Activated T-cell treated with anti-CD3 and anti-CD28 coated beads for 4 hours (primary cell): Measurements from ENCODE around the gene PARP12.
"Not testable (repeated sequence)": the region's sequence is repeated elsewhere in the genome, so short reads cannot be mapped to it uniquely, and the experiment has no call there.

Experiments used
- DNase-seq: peaks from one replicate; pipeline ENCODE4 v3.0.0-alpha.2; 2020

Gene PARP12, protein sequence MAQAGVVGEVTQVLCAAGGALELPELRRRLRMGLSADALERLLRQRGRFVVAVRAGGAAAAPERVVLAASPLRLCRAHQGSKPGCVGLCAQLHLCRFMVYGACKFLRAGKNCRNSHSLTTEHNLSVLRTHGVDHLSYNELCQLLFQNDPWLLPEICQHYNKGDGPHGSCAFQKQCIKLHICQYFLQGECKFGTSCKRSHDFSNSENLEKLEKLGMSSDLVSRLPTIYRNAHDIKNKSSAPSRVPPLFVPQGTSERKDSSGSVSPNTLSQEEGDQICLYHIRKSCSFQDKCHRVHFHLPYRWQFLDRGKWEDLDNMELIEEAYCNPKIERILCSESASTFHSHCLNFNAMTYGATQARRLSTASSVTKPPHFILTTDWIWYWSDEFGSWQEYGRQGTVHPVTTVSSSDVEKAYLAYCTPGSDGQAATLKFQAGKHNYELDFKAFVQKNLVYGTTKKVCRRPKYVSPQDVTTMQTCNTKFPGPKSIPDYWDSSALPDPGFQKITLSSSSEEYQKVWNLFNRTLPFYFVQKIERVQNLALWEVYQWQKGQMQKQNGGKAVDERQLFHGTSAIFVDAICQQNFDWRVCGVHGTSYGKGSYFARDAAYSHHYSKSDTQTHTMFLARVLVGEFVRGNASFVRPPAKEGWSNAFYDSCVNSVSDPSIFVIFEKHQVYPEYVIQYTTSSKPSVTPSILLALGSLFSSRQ

DNA sequence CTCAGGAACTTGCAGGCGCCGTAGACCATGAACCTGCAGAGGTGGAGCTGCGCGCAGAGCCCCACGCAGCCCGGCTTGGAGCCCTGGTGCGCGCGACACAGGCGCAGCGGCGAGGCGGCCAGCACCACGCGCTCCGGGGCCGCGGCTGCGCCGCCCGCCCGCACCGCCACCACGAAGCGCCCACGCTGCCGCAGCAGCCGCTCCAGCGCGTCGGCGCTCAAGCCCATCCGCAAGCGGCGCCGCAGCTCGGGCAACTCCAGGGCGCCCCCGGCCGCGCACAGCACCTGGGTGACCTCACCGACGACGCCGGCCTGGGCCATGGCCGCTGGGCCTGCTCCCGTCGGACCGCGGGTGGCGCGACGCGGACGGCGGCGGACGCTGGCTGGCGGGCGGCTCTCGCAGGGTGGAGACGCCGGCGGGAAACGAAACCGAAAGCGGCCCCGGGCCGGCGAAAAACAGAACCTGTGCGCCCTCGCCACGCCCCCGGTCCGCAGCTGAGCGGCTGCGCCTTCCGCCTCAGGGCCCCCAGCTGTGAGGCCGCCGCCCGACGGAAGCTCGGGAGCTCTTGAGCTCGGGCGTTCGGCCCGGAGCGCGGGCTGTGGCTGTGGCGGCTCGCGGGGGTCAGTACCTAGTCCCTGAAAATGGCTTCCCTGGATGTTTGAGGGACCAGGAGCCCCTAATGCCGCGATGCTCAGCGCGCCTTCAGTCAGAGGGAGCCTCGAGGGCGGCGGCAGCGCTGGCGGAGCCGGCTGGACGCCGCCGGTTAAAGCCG, at the start of gene PARP12:
TSS of gene PARP12 (minus strand) at position 424 of the 772 bp plus-strand sequence. CDS start at position 320, 104 bp downstream.
- DNase-seq = peak; percentile 81

DNA sequence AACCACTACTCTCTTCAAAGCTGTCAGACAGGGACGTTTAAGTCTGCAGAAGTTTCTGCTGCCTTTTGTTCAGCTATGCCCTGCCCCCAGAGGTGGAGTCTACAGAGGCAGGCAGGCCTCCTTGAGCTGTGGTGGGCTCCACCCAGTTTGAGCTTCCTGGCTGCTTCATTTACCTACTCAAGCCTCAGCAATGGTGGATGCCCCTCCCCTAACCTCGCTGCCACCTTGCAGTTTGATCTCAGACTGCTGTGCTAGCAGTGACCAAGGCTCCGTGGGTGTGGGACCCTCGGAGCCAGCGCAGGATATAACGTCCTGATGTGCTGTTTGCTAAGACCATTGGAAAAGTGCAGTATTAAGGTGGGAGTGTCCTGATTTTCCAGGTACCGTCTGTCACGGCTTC, 46.0 kb upstream of the PARP12 start:
- not testable (repeated sequence) for DNase-seq

DNA sequence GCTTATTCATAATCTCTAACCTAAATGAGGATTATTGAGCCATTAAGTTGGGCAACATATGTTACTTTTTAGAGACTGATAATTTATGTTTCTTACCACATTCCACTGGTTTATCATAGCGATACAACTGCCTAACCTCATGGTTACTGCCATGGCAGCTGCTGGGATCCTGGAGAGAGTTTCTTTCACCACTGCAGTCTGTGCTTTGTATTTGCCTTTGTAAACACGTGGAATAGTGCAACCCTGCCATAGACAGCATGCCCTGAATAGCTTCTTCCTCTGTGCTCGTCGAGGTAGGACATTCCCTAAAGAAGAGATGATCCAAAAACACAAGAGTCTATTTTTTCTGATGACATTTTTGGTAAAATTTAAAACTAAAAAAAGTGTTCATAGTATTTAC, 33.7 kb upstream of the PARP12 start:
- DNase-seq = no peak

DNA sequence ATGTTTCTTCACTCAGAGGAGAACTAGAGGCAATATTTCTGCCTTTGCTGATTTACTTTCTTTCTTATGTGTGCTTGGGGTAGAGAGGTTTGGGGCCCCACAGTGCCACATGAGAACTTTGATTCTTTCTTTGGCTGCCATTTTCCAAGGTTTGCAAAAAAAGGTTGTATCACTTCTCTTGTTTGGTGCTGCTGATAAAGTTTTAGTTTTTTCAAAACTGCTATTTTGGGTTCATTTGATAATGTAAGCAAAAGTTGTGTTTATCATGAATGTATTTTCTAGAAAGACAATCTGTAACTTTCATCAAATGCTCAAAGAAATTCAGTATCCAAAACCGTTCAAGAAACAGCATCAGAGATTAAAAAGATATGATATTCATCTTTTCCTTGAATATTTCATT, 30.6 kb upstream of the PARP12 start:
- no peak for DNase-seq

DNA sequence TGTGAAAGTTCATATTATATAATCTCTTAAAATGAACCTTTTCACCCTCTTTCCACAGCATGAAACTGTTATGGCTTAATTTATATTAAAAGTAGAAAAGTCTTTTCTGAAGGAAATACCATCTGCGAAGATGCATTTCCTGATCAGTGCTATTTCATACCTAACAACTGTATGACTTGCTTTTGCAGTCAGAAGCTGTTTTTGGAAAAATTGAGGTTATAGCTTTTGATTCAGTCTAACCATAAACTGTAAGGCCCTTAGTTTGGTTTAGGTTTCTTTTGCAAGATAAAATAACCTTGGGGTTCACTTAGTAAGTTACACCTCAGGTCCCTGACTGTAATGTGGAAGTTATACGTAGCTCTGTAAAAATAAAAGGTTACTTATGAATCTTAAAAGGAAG, 22.7 kb upstream of the PARP12 start:
- no peak for DNase-seq

DNA sequence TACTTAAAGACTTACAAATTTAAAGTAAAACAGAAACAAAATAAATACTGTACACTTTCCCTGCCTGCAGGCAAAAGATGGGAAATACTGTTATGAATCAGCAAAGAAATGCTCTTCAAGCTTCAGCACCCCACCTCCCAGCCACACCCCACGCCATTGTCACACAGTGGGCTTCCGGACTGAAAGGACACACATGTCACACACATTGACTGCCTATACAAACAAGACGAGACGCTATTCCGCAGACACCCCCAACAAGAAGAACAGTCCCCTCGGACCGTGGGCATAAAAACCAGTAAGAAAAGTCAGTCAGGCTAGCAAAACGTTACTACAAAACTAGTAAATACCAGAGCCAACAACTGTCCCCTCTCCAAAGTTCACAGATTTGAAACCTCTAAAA, 22.2 kb upstream of the PARP12 start:
- DNase-seq = no peak

DNA sequence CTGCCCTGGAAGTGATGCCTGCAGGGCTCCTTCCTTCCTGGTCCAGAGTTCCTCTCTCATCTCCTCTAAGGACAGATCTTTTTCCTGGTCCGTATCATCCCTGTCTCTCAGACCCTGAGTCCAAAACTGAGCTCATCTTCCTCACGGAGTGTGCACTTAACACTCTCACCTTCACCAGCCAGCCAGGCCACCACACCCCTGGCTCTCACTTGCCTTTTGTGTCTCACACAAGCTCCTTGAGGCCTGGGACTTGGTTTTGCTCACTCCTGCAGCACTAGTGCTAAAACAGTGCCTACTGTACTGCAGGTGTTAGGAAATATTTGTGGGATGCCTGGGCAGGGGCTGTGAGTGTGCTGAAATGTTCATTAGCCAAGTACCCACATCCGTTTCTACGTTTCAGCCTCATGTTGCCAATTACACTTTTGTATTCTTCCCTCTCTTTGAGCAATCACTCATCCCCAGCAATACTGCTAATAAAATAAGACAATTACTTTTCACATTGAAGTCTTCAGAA, 21.4 kb upstream of the PARP12 start:
- no peak for DNase-seq

DNA sequence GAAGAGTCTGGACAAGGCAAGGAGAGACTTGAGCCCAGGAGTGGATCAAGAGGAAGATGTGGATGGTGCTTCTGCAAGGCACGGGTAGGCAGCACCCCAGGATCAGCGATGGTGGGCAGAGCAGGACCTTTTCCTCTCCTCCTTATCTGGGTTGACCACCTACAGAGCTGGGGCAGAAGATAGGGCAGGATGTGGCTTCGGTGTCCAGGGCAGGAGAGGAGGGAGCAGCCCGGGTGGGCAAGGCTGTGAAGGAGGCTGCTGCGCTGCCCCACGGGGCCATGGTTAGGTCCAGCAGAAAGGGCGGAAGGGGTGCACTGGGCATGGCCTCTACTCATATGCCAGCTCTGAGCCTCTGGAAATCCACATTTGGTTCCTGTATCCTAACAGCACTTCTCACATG, 20.0 kb upstream of the PARP12 start:
- no peak for DNase-seq

DNA sequence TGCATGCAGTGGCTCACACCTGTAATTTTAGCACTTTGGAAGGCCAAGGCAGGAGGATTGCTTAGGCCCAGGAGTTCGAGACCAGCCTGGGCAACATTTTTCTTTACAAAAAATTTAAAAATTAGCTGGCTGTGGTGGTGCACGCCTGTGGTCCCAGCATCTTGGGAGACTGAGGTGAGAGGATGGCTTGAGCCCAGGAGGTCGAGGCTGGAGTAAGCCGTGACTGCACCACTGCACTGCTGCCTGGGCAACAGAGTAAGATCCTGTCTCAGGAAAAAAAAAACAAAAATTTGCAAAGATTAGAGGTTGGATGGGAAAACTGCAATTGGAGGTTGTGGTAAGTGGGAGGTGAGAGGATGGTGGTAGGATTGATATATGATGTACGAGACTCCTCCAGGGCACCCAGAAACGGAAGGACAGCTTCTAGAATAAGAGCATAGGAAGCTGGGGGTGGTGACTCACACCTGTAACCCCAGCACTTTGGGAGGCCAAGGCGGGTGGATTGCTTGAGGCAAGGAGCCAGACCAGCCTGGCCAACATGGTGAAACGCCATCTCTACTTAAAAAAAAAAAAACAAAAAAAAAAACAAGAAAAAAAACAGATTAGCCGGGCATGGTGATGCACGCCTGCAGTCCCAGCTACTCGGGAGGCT, 19.1 kb upstream of the PARP12 start:
- no peak for DNase-seq

DNA sequence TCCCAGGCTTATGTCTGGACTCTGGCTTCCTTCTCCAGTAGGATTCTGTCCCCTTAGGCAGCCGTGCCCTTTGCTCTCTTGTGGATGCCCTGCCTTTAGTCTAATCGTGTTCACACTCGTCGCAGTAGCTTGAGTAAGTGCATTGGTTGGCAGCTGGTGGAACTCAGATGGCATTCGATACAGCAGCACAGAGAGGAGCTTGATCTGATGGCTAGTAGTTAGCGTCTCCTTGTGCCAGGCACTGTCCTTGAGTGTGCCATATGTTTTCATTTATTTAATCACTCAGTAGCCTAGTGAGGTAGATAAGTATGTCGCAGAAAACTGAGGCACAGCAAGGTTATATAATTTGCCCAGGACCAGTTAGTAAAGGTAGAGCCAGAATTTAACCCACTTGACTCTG, 18.2 kb upstream of the PARP12 start:
- DNase-seq = no peak

DNA sequence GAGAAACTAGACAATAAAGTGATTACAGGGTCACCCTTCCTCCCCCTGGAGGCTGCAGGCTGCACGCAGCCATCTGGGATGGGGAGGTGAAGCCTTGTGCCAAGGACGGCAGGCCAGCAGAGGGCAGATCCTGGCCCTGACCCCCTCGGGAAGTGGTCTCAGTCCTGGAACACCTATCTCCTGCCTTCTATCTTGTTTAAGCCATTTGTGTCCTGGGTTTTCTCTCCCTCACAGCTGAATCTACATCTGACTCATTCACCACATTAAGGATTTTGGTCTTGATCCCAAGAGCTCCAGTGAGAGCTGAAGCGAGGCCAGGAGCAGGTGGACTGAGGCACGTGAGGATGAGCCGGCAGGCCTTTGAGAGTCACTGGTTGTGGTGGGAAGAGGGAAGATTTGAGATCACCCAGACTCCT, 16.4 kb upstream of the PARP12 start:
- no peak for DNase-seq

DNA sequence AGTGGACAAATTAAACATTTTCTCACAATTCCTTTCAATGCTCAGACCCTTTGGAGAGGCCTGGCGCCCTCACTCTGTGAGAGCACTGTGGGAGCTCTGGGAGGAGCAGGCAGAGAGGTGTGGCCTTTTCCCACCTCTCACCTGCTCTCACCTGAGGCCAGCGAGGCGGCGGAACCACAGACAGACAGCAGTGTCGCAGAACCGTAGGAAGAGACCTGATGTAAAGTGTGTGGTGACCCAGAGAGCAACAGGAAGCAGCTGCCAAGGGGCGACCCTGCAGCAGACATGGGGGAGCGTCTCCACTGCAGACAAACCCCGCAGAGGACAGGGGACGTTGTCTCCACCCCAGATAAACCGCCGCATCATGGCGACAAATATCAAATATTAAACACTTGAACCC, 15.6 kb upstream of the PARP12 start:
- no peak for DNase-seq

DNA sequence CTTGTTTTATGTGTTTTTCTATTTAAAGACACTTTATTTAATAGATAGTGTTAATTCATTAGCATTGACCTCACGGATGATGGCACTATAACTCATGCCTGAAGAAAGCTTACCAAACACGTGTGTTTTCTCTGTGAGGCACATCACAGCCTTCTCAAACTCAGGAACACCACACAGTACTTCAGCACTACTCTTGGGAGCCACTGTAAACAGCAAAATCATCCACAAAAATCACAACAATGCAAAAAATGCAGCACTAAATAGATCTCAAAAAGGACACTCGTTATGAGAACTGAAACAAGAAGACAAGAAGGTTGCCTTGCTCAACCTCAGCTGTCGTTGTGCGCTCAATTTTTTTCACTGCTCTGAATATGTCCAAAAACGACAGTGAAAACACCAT, 12.0 kb upstream of the PARP12 start:
- DNase-seq = no peak

DNA sequence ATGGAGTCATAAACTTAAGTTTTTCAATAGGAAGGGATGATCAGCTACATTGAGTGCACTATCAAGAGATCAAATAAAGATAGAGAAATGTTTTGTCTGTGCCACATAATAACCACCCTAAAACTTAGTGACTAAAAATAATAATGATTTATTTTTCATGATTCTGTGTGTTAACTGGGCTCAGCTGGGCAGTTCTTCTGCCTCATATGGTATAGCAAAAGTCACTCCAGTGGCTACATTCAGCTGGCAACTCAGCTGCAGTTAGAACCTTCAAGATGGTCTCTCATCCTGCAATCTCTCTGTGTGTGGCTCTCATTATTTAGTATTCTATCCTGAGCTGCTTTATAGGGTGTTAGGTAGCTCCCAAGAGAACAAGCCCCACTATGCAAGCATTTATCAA, 7.8 kb upstream of the PARP12 start:
- no peak for DNase-seq

DNA sequence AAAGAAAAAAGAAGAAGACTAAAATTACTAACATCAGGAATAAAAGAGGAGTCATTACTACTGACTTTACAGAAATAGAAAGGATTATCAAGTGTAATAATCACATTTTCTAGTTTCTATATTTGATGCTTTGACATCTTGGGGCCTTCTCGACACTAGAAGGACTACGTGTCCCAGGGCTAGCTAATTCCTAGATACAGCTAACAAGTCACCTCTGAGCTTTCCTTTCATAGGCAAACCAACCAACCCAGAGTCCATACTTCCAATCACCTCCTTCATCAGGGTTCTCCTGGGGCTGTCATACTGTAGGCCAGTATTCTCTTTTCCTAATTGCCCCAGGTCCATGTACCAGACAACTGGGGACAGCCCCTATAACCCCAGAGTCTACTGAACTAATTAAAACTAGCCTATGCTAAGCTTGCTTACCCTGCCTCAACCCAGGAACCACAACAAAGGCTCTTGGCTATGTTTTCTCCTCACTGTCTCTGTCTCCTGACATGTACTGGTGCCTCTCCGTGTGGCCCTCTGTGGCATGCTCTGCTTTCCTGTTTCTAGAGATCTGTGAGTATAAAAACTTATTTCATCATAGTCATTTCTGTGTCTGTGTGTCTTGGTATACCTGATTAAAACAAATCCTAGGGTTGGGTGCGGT, 6.7 kb upstream of the PARP12 start:
- DNase-seq = no peak

DNA sequence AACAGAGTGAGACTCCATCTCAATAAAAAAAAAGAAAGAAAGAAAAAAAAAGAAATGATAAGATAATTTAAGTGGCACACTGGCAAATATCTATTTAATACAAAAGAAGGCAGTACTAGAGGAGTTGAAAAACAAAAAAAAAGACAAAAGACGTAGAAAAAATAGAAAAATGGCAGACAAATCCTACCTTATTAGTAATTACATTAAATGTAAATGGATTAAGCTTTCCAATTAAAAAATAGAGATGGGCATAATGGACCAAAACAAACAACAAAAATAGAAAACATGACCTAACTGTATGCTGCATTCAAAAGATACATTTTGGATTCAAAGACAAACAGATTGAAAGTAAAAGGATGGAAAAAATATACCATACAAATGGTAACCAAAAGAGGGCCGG, 5.3 kb upstream of the PARP12 start:
- DNase-seq = no peak

DNA sequence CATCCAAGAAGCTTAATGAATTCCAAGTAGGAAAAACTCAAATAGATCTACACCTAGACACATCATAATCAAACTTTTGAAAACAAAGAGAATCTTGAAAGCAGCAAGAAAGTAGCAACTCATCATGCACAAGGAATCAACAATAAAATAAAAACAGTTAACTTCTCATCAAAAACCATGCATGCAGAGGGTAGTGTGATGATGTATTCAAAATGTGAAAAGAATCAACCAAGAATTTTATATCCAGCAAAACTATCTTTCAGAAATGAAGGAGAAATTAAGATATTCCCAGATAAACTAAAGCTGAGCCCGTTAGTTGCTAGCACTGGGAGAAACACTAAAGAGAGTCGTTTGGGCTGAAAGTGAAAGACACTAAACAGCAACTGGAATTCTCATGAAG, 4.3 kb upstream of the PARP12 start:
- no peak for DNase-seq

DNA sequence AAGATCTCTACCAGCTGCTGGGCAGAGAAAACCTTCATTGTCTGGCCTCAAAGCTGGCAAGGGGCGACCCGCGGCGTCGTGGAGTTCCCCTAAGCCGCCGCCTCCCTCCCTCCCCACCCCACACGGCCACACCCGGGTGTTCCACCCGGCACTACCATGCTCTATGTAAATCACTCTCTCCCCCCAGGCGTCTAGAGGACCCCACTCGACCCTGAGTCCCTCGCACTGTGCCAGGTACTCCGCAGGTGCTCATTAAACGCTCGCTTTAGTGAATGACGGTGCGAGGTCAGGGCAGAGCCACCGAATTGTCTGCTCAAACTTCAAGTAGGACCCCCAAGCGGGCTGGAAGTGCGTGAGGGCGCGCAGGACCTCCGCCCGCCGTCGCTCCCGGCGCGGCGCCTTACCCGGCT, 628 bp downstream of the PARP12 start:
- DNase-seq = peak; percentile 40

DNA sequence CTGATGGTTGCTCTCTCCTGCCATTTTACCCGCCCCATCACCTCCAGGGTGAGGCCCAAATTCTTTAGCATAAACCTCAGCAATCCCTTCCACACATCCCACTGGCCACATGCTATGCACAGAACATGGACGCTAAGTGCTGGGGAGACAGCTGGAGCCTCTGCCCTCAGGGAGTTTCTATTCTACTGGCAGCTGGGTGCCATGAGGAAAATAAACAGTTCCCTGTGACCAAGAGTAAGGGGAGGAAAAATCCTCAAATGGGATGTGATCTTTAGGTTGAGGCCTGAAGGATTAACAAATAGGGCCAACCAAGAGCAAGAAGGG, 1.2 kb downstream of the PARP12 start:
- DNase-seq = no peak

DNA sequence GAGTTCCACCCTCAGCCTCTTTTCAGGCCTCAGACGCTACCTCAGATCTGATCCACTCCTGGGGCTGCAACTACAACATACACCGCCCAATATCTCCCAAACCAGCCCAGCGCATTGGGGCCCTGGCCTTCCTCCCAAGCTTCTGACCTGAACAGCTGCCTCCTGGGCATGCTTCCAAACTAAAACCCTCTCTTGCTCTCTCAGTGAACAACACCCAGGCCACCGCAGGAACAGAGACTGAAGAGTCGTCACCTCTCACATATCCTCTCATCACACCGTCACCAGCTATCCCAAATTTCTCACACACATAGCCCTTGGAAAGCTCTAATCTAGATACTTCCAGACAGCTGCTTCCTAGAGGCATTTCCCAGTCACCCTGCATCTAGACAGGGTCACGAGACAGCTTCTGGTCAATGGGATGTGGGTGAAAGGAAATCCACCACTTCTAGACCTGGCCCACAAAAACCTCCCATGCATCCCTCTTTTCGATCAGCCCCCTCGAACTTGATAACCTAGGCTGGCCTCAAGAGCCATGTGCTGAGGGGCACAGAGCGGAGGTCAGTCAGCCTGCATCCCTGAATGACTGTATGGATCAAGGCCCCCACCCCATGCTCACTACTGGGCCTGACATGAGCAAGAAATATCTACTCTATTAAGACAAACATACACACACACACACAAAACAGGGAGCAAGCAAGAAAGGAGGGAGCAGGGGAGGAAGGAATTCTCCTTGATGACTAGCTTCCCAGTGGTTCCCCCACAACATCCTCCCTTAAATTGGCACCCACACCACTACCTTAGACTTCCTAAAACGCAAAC, 1.8 kb downstream of the PARP12 start:
- DNase-seq = no peak

DNA sequence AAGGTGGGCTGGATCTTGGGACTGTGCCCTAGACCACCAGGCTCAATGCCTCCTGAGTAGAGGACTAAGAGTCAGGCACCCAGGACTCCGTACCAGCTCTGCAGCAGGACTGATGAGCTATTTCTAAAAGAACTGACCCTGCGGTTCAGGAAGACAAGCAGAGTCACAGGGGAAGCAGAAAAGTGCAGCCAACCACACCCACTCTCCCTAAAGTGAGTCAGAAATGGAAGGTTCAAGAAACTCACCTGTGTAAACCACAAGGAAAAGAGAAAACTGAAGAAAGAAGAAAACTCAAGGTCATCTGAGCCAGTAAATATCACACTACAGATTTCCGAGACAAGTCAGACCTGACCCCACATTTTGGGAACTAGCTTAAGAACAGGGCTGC, 2.5 kb downstream of the PARP12 start:
- no peak for DNase-seq
